Mucosa of stomach (tissue), 1 donor: ENCODE results near the gene SPATS2L.

Source experiments
- H3K27me3 ChIP-seq: one replicate; pipeline ENCODE4 v1.7.0; 2013; ENCODE audit warnings: mild to moderate bottlenecking, low read length; ENCODE audit not compliant: control insufficient read depth, insufficient read depth
- H3K36me3 ChIP-seq: one replicate; pipeline ENCODE4 v1.7.0; 2013; ENCODE audit warnings: low read length; ENCODE audit not compliant: control insufficient read depth, insufficient read depth
- H3K4me1 ChIP-seq: one replicate; pipeline ENCODE4 v1.7.0; 2013; ENCODE audit warnings: mild to moderate bottlenecking, low read length; ENCODE audit not compliant: control insufficient read depth, insufficient read depth
- H3K4me3 ChIP-seq: one replicate; pipeline ENCODE4 v1.7.0; 2013; ENCODE audit warnings: low read length
- H3K9ac ChIP-seq: one replicate; pipeline ENCODE4 v1.7.0; 2013; ENCODE audit warnings: mild to moderate bottlenecking, low read length, moderate library complexity
- H3K9me3 ChIP-seq: one replicate; pipeline ENCODE4 v1.7.0; 2013; ENCODE audit warnings: mild to moderate bottlenecking, low read length, moderate library complexity; ENCODE audit not compliant: control insufficient read depth
- donor health status: Pancreatic carcinoma.

SPATS2L gene

DNA sequence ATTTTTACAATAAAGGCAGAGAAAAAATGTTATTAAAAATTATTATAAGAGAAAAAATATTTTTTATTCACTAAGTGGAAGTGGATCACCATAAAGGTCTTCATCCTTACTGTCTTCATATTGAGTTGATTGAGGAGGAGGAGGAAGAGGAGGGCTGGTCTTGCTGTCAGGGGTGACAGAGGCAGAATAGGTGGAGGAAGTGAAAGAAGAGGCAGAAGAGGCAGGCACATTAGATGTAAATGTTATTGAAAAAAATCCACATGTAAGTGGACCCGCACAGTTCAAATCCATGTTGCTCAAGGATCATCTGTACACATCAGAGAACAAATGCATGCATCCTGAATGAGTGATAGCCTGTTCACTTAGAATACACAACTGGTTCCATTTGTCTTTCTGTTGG is 6.4 kb upstream of the SPATS2L start:
- Histone ChIP-seq H3K4me1 (peaks cover 11% of the 10 kb centered on the region), H3K9ac (no peak overlapping the region), H3K27me3 (no peaks in the 10 kb centered on the region), H3K9me3 (no peaks in the 10 kb centered on the region), H3K36me3 (no peaks in the 10 kb centered on the region), H3K4me3 (no peak overlapping the region)

DNA sequence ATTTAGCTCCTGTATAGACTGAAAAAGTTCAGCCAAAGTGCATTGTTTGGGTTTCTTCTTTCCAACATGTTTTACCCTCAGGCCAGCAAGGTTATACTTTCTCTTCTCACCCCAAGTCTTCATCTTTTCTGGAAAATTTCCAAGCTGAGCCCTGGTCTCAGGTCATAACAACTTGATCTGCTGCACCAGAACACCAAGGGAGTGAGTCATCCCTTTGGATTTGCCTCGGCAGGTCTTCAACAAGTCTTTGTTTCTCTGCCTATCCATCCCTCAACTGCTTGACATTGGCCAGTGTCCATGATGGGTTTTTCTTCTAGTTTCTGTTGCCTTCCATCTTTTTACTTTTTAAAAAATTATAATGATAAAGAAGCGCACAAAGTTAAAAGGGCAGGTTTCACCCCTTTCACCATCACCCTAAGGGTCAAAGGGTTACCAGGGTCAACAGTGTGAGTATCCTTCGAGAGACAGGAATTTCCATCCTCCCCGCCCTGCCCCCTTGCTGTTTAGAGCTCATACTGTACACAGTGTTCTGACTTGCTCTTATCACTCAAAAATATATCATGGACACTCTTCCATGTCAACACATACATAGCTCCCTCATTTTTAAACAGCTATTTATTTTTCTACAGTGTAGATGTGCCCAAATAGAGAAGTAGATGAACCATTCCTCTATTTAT is 5.7 kb upstream of the SPATS2L start:
- Histone ChIP-seq H3K9me3 (no peaks in the 10 kb centered on the region), H3K9ac (no peak overlapping the region), H3K36me3 (no peaks in the 10 kb centered on the region), H3K4me3 (no peak overlapping the region), H3K4me1 (peaks cover 11% of the 10 kb centered on the region), H3K27me3 (no peaks in the 10 kb centered on the region)

GRCh38 chr2:200301953-200302858 is 4.3 kb upstream of the SPATS2L start:
- no peaks in the 10 kb centered on the region for H3K27me3 ChIP-seq
- no peak overlapping the region for H3K4me3 ChIP-seq
- no peaks in the 10 kb centered on the region for H3K36me3 ChIP-seq
- no peak overlapping the region for H3K9ac ChIP-seq
- no peaks in the 10 kb centered on the region for H3K9me3 ChIP-seq
- H3K4me1 ChIP-seq, result peaks cover 11% of the 10 kb centered on the region

DNA sequence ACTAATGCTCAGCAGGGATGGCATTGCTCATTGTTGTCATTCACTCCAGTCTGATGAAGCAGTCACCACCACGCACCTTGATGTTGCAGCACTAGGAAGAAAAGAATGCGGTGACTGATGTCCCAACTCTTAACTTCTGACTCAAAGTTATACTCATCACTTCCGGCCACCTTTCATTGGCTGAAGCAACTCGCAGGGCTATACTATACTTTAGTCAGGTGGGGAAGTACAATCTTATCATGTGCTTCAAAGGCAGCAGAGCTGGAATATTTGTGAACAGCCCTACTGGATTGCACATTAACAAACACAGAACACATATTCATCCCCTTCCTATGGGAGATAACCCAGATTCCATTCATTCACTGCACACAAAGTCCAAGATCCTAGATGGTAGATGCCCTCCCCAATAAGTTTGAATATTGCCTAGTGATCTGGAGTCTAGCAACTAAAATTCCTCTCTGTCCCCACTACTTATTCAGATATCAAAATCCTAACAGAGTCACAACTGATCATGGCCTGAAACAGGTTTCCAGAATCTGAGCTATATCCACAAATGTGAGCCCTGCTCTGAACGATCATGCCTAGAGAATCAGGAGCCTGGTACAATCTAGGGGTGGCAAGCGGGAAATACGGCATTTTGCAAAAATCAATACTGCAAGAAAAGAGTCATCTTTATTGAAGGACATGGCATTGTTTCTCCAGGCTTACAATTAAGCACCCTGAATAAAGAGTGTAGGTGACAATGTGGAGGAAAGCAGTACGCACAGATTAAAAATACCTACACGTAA is 3.4 kb upstream of the SPATS2L start:
- no peaks in the 10 kb centered on the region for H3K36me3 ChIP-seq
- H3K9ac ChIP-seq, result no peak overlapping the region
- H3K4me3 ChIP-seq, result no peak overlapping the region
- H3K9me3 ChIP-seq, result no peaks in the 10 kb centered on the region
- H3K27me3 ChIP-seq, result no peaks in the 10 kb centered on the region
- peaks cover 11% of the 10 kb centered on the region for H3K4me1 ChIP-seq

DNA sequence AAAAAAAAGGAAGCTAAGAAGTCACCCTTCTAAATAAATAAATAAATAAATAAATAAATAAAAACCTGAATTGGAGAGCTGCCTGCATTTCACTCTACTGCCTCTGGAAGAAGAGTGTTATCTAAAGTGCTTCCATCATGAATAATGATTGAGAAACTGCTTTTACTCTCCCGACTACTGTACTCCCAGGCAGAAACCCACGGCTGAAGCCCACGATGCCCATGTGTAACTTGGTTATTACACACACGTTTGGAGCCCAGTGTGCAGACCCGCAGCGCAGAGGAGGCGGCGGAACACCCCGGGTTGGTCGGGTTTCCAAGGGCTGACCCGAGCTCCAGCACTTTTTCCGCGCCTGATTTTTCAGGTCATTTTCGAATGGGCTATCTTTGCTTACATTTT is 697 bp upstream of the SPATS2L start:
- Histone ChIP-seq H3K9me3 (no peaks in the 10 kb centered on the region), H3K4me3 (peak overlapping the region; percentile 94), H3K4me1 (peaks cover 12% of the 10 kb centered on the region), H3K9ac (peak overlapping the region; percentile 81), H3K27me3 (no peaks in the 10 kb centered on the region), H3K36me3 (no peaks in the 10 kb centered on the region)

DNA sequence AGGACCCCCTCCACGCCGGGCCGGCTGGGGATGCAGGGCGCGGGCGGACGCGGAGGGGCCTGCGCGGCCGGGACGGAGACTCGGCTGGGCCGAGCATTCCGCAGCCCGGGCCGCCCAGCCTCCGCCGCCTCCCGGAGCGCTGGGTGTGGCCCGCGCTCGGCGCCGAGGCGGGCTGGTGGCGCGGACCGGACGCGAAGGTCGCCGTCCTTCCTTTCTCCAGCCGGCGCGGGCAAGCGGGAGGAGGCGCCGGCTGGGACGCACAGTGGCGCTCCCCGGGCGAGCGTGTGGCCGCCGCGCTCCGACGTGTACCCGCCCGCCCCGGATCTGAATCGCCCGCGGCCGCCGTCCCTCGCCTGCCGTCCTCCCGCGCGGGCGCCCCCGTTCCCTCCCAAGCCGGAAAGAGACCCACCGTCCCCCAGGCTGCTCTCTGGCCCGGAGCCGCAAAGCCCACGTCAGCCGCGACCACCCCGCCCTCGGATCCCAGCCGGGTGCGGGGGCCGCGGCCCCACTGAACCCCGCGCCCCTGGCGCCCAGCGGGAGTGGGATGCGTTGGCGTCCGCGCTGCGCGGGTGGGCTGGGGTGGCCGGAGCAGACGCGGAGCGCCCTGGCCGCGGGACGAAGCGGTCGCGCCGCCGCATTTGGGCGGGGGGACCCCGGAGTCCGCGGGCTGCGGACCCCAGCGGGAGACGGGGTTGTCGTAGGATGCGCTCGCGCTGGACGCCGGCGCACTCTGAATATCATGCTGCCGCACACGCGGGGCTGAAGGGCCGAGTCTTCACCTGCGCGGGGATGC is 634 bp downstream of the SPATS2L start:
- peaks cover 22% of the 10 kb centered on the region for H3K4me1 ChIP-seq
- peak overlapping the region; percentile 73 for H3K9ac ChIP-seq
- peak overlapping the region; percentile 63 for H3K4me3 ChIP-seq
- no peaks in the 10 kb centered on the region for H3K36me3 ChIP-seq
- no peaks in the 10 kb centered on the region for H3K27me3 ChIP-seq
- no peaks in the 10 kb centered on the region for H3K9me3 ChIP-seq

GRCh38 chr2:200307724-200308545 is 1.4 kb downstream of the SPATS2L start:
- no peaks in the 10 kb centered on the region for H3K36me3 ChIP-seq
- peak overlapping the region; percentile 63 for H3K4me3 ChIP-seq
- peaks cover 14% of the 10 kb centered on the region for H3K4me1 ChIP-seq
- H3K9ac ChIP-seq, result peak overlapping the region; percentile 73
- H3K9me3 ChIP-seq, result no peaks in the 10 kb centered on the region
- no peaks in the 10 kb centered on the region for H3K27me3 ChIP-seq

DNA sequence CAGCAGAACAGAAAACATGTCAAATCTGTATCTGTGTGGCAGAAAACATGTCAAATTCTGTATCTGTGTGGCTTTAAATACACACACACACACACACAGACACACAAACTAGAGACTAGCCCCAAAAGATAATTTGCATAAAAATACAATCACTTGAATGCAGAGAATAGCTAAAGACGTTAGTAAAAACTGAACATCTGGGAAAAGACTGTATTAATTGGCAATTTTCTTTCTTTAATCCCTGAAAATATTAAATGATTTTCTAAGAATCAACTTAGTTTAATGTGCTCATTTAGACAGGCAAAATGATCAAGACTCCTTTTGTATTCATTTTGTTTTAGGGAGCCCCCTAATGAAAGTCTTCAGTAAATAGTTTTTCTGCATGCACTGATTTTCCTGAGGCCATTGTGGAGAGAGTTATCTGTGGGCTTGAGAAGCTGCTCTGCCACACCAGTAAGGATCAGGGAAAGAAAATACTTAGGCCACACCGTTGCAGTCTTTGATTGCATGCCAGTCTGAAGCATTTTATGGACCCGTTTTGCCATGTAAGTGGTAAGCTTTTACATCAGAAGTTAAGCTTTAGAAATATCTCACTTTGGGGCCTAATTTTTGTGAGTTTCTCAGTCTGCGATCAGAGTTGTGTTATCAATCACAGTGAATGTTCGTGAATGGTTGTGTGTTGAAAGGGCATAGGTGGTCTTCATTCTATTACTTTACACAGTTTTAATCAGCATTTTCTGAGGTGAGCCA is 2.2 kb downstream of the SPATS2L start:
- no peaks in the 10 kb centered on the region for H3K27me3 ChIP-seq
- no peaks in the 10 kb centered on the region for H3K36me3 ChIP-seq
- peaks cover 13% of the 10 kb centered on the region for H3K4me1 ChIP-seq
- no peak overlapping the region for H3K9ac ChIP-seq
- H3K4me3 ChIP-seq, result no peak overlapping the region
- no peaks in the 10 kb centered on the region for H3K9me3 ChIP-seq

DNA sequence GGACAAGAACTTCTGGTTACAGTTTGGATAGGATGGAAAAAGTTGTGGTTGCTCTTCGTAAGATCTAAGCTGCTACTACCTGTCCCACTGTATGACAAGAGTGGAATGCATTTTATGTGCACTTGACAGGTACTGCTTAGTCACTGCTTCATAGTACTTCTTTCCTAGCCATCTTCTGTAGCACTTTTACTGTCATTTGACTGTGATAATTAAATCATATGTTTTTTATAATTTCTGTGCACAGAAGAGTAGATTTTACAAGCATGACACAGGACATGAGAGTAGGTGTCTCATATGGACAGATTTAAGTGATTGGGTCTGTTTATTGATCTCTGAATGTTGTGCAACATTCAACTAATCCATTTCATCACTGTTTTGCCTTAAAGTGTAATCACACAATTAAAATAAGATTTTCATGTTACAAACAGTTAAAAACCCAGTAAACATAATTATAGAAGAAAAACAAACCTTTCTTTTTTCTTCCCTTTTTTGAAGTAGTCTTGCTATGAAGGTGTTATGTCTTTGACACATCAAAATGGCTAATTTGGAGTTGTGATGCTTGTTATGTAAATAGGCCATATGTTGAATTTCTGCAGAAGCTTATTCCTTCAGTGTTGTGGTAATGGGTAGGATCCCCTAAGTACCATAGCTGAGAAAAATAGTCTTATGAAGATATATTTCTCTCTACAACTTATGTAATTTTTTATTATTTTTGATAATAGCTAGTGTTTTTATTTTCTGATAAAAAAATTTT is 3.0 kb downstream of the SPATS2L start:
- H3K9me3 ChIP-seq, result no peaks in the 10 kb centered on the region
- H3K9ac ChIP-seq, result no peak overlapping the region
- H3K27me3 ChIP-seq, result no peaks in the 10 kb centered on the region
- H3K36me3 ChIP-seq, result no peaks in the 10 kb centered on the region
- H3K4me3 ChIP-seq, result no peak overlapping the region
- H3K4me1 ChIP-seq, result peaks cover 13% of the 10 kb centered on the region

GRCh38 chr2:200310545-200310971 is 4.1 kb downstream of the SPATS2L start:
- Histone ChIP-seq H3K36me3 (no peaks in the 10 kb centered on the region), H3K27me3 (no peaks in the 10 kb centered on the region), H3K9me3 (no peaks in the 10 kb centered on the region), H3K9ac (no peak overlapping the region), H3K4me1 (peaks cover 13% of the 10 kb centered on the region), H3K4me3 (no peak overlapping the region)
